Ascending aorta (tissue), 2 donors: ENCODE measurements around the gene GP1BB. TPM values are rescaled to one million over a fixed set of nuclear protein-coding genes. Genes with fewer than 3 reads are reported as not detected.

ENCODE experiments used
- DNase-seq, 2 donors: peaks; one replicate each; pipeline ENCODE4 v3.0.0-alpha.2; 2019; ENCODE audit warnings: low spot score in 2 of 2
- H3K27ac ChIP-seq, 2 donors: fragments of 200-600 bp; sonication (generic); one replicate each; pipeline ENCODE4 v1.5.1; 2016 to 2017; ENCODE audit warnings: mild to moderate bottlenecking in 1 of 2
- H3K27me3 ChIP-seq: fragments of 200-600 bp; sonication (generic); one replicate; pipeline ENCODE4 v1.5.1; 2017
- H3K36me3 ChIP-seq, 2 donors: fragments of 200-600 bp; sonication (generic); one replicate each; pipeline ENCODE4 v1.5.1; 2016
- H3K4me1 ChIP-seq, 2 donors: fragments of 200-600 bp; sonication (generic); one replicate each; pipeline ENCODE4 v1.5.1; 2016 to 2017; ENCODE audit warnings: mild to moderate bottlenecking in 1 of 2
- H3K4me3 ChIP-seq, 2 donors: fragments of 200-600 bp; sonication (generic); one replicate each; pipeline ENCODE4 v1.5.1; 2016 to 2017; ENCODE audit warnings: mild to moderate bottlenecking in 1 of 2
- H3K9me3 ChIP-seq, 2 donors: fragments of 200-600 bp; sonication (generic); one replicate each; pipeline ENCODE4 v1.5.1; 2016
- intact Hi-C: fragments of 100-400 bp; cut with DNase I; formaldehyde crosslinking; loops from one replicate; pipeline ENCODE4 v1.15.1; 2023
- total RNA-seq: library from RNA; depleted of rRNA; stranded (reverse); fragments of >200 nt; gene quantifications from one replicate; pipeline ENCODE4 v1.1.0, GENCODE V29; 2016
- TF ChIP-seq, protein P1 (sequence below), 3 experiments: fragments of 200-600 bp in 2 of 3; fragments of 450-650 bp in 1 of 3; sonication (generic) in 2 of 3; IDR thresholded peaks; one replicate each; pipeline ENCODE4 v1.5.1; 2016 to 2019; ENCODE audit warnings: antibody characterized with exemption in 3 of 3, mild to moderate bottlenecking in 1 of 3, moderate library complexity in 1 of 3

GP1BB gene
- total RNA-seq, 1 donor from 2014 or later = 50.2 TPM

DNA sequence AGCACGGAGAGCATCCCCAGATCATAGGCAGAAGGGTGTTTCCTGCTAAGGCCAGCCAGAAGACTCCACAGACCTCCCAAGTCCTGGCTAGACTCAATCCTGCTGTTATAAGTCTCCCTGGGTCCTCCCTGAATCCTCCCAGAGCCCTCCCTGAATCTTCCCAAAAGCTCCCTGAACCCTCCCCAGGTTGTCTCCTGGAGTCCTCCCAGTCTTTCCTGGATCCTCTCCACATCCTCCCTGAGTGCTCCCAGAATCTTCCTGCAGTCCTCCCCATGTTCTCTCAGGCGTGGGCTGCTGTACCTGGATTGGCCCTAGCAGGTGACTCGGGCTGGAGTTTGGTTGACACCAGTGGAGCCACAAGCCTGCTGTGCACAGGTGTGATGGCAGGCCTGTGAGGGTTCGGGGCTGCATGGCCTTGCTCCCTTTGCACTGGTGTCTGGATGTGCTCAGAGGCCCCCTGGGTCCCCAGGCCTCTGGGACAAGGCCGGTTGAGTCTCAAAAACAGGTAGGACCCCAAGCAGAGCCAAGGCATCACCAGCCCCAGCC, 11.6 kb downstream of the GP1BB start:
- no peak for DNase-seq
- intact Hi-C loops = no loop called here
- Histone ChIP-seq H3K4me3 (no peak overlapping the region), H3K27me3 (no peaks in the 10 kb centered on the region), H3K4me1 (peaks cover 0 to 6% of the 10 kb centered on the region in 2 donors), H3K27ac (no peak overlapping the region), H3K9me3 (no peaks in the 10 kb centered on the region), H3K36me3 (no peaks in the 10 kb centered on the region)
- TF ChIP-seq, protein P1, sequence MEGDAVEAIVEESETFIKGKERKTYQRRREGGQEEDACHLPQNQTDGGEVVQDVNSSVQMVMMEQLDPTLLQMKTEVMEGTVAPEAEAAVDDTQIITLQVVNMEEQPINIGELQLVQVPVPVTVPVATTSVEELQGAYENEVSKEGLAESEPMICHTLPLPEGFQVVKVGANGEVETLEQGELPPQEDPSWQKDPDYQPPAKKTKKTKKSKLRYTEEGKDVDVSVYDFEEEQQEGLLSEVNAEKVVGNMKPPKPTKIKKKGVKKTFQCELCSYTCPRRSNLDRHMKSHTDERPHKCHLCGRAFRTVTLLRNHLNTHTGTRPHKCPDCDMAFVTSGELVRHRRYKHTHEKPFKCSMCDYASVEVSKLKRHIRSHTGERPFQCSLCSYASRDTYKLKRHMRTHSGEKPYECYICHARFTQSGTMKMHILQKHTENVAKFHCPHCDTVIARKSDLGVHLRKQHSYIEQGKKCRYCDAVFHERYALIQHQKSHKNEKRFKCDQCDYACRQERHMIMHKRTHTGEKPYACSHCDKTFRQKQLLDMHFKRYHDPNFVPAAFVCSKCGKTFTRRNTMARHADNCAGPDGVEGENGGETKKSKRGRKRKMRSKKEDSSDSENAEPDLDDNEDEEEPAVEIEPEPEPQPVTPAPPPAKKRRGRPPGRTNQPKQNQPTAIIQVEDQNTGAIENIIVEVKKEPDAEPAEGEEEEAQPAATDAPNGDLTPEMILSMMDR (IDR thresholded peaks at IDR 0.05) = no peak

DNA sequence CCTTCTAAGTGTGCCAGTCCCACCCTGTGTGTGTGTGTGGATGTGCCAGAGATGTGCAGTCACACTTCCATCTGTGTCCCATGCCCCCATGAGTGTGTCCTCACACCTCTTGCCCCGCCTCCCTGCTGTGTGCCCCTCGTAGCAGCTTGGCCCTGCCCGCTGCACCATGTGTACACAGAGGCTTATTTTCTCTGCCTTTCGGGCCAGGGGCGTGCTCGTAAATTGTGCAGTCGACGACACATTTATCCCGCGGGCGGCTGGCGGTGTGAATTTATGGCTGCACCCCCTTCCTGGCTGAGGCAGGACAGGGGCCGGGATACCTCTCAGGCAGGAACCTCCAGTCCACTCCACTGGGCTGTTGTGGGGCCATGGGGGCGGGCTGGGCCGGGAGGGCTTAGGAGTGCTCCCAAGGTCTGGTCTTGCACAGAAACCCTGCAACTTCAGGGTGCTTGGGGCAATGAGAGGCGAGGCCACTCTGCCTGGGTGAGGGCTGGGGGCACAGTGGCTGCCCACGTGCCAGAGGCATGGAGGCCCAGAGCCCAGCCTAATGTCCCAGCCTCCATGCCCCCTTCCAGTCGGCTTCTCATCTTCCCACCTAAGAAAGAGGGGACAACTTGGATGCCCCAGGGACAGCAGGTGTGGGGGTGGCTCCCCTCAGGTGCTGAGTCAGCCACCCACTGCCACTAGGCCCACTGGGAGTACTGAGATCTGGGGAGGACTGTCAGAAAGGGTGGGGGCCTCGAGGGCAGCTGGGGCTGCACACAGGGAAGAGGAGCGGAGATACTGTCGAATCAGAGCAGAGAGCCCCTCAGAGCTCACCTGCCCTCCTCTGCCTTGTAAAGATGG, 12.5 kb downstream of the GP1BB start:
- TF ChIP-seq, protein P1 (IDR thresholded peaks at IDR 0.05) = no peak
- DNase-seq = no peak
- H3K36me3 ChIP-seq = no peaks in the 10 kb centered on the region
- no peak overlapping the region for H3K27ac ChIP-seq
- no peaks in the 10 kb centered on the region for H3K27me3 ChIP-seq
- no peaks in the 10 kb centered on the region for H3K9me3 ChIP-seq
- peaks cover 0 to 1% of the 10 kb centered on the region in 2 donors for H3K4me1 ChIP-seq
- intact Hi-C loops = no loop called here
- no peak overlapping the region for H3K4me3 ChIP-seq

DNA sequence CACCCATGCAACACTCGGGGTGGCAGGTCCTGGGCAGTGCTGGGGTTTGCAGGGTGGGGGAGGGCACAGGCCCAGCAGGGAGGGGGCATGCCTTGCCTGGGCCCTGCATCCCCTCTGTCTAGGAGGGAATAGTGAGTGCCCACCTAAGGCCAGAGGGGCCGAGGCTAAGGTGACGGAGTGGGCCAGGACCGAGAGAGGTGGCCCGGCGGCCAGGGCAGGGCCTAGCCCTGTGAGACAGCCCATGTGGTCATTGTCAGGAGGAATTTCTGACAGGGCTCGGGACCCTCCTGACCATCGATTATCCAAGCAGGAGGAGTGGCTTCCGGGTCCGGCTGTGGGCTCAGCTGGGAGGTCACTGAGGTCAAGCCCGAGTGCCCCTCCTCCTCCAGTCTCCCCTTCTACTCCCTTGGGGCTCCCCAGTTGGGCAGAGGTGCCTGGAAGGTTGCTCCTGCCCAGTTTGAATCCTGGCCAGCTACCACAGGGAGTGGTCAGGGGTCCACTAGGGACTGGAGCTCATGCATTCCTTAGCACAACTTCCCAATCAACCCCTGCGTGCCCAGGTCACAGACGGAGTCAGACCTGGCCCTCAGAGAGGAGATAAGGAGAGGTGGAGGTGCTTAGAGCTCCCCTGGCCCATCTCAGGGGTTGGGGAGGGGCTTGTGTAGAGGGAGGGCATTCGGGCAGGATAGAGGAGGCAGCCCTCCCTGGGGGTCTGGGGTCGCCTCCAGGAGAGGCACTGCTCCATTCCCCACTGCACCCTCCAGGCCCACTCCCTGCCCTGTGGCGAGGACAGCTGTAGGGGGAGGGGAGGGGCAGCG, 14.7 kb downstream of the GP1BB start:
- Histone ChIP-seq H3K4me1 (no peaks in the 10 kb centered on the region), H3K9me3 (no peaks in the 10 kb centered on the region), H3K36me3 (no peaks in the 10 kb centered on the region), H3K27ac (no peak overlapping the region), H3K27me3 (no peaks in the 10 kb centered on the region), H3K4me3 (no peak overlapping the region)
- DNase-seq = no peak
- intact Hi-C loops = no loop called here
- TF ChIP-seq, protein P1 (IDR thresholded peaks at IDR 0.05) = no peak

DNA sequence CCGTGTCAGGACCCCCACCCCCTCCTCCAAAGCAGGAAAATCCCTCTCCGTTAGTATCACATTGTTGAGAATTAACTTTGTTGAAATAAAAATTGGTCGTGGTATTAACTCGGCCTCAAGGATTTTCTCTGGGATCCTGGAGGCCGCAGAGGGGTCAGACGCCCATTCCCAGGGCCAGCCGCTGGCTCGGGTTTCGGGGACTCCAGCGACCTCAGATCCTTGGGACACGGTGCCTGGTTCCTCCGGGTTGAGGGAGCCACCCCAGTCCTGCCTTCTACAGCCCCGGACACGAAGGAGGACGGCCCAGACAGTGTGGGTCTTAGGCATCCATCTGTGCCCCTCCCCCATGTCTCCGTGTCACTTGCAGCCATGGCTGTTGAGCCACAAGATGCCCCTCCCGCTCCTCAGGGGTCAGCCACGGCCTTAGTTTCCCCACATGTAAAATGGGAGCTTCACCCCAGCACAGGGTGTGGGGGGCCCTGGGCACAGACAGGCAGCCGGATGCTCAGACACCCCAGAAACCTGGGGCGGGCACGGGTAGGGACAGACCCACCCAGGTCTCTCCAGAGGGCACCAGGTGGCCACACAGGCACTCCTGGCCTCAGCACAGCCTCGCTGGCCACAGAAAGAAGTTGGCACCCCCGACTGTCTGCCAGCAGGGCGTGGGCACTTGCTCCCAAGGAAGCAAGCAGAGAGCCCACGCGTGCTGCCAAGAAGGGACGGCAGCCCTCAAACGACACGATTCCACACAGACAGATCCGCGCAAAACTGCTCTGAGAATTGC, 15.5 kb downstream of the GP1BB start:
- Histone ChIP-seq H3K4me3 (no peak overlapping the region), H3K27me3 (no peaks in the 10 kb centered on the region), H3K27ac (no peak overlapping the region), H3K36me3 (no peaks in the 10 kb centered on the region), H3K9me3 (no peaks in the 10 kb centered on the region), H3K4me1 (no peaks in the 10 kb centered on the region)
- TF ChIP-seq, protein P1 (IDR thresholded peaks at IDR 0.05) = no peak
- intact Hi-C loops = no loop called here
- DNase-seq = no peak

DNA sequence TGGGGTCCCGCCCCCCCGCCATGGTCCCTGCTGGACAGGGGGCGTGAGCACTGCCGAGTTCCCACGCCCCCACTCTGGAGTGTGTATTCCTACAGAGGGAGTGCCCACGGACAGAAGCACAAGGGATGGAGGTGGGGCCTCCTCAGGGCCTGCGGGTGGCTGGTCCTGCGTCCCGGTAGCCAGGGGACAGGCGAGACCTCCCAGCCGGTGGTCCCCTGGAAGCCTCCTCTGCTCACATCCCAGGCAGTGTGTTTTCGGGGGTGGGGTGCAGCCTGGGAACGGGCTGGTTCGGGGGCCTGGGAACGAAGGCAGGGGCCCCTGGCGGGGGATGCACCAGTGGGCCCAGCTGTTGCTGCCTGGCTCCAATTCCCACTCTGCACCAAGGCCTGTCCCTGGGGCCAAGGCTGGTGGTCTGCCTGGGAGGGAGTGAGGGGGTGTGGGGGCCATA, 16.1 kb downstream of the GP1BB start:
- DNase-seq = no peak
- TF ChIP-seq, protein P1 (IDR thresholded peaks at IDR 0.05) = no peak
- no peak overlapping the region for H3K4me3 ChIP-seq
- no peaks in the 10 kb centered on the region for H3K36me3 ChIP-seq
- no peaks in the 10 kb centered on the region for H3K27me3 ChIP-seq
- no peak overlapping the region for H3K27ac ChIP-seq
- no peaks in the 10 kb centered on the region for H3K9me3 ChIP-seq
- intact Hi-C loops = no loop called here
- no peaks in the 10 kb centered on the region for H3K4me1 ChIP-seq
